K562 treated with DMSO at 1 percent for 12 hours (cell line): ENCODE data around the gene DRICH1. TPM values are rescaled to one million over a fixed set of nuclear protein-coding genes. Genes with fewer than 3 reads are reported as not detected.

Experiments
- total RNA-seq: library from RNA; unstranded; fragments of 300-600 nt; gene quantifications from 2 replicates; pipeline ENCODE4 v1.2.3, GENCODE V29; 2022; ENCODE audit not compliant: insufficient read depth

The DRICH1 gene, protein sequence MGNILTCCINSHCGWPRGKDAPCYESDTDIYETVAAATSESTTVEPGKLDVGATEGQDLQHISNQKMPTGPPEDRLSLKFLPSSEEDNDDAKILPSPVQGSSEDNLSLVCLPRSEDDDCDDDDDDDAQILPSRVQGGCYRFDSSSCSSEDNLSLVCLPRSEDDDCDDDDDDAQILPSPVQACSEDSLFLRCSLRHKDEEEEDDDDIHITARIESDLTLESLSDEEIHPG
- not detected in 2 replicates for total RNA-seq

DNA sequence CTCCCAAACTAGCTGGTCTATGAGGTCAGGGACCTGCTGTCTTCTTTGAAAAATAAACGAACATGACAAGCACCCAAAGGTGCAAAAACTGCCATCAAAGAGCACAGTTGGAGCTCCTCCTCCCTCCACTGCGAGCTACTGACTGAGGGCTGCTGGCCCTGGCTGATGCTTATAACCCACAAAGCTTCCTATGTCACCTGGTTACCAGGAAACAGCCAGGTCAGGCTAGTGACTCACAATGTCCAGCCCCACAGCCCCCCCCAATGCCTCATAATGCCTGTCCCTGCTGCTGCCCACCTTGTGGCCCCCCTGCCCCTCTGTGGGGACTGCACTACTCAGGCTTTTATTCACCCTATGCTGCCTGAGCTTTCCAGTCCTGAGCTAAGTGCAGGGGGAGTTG lies at the start of gene DRICH1:
Gene DRICH1, minus strand, starts transcription at position 144 of the 400 bp plus-strand sequence. CDS start 298 bp downstream, outside the sequence.

DNA sequence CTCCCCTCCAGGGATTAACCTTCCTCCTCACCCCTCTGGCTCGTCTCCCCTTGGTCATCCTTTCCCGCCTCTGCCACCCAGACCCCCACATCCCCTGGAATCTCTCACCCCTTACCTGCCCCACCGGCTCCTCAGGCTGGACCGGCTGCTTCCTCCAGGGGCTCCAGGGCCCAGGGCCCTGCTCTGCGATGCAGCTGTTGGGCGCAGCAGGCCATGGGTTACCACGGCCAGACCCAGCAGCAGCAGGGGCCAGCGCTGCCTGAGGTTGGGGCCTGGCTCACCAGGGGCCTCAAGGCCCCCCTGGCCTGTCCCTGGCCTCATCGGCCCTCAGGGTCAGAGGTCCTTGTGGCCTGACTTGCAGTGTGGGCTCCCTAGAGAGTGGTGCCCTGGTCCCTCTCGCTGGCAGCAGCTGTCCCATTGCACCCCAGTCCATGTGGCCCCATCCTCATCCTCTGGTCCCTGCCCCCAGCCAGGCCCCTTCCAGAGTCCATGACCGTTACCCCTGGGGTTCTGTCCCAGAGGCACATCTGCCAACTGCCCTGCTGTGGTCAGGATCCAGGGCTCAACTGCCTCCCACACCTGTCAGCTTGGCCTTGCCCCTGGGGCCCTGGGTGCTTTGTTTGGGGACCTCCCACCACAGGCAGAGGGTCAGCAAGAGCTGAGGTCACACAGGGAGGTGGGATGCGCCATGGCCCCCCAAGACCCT lies 52.1 kb downstream of the DRICH1 start, which contains the start of gene IGLL1:
Gene IGLL1, minus strand, starts transcription at position 421 of the 706 bp plus-strand sequence. Its CDS starts 100 bp downstream, at position 321.

Other genes starting within 250 kb of the DRICH1 start
- gene IGLL1, start 52.0 kb downstream of the DRICH1 start, total RNA-seq = not detected in 2 replicates
- not detected in 2 replicates for gene RGL4, start 58.7 kb upstream of the DRICH1 start, total RNA-seq
- gene ZNF70, start 118.8 kb upstream of the DRICH1 start, total RNA-seq = 0.59 and 1.9 TPM in 2 replicates
- not detected in 2 replicates for gene VPREB3, start 122.1 kb upstream of the DRICH1 start, total RNA-seq
- not detected in 2 replicates for gene C22orf15, start 130.7 kb upstream of the DRICH1 start, total RNA-seq
- gene CHCHD10, start 135.7 kb upstream of the DRICH1 start, total RNA-seq = 110 and 118 TPM in 2 replicates
- gene MMP11, start 140.5 kb upstream of the DRICH1 start, total RNA-seq = 0.96 and 2.1 TPM in 2 replicates
- 92.3 and 98.6 TPM in 2 replicates for gene SMARCB1, start 154.6 kb upstream of the DRICH1 start, total RNA-seq
- 2.2 and 4.6 TPM in 2 replicates for gene DERL3, start 206.7 kb upstream of the DRICH1 start, total RNA-seq
- gene SLC2A11, start 225.6 kb upstream of the DRICH1 start, total RNA-seq = 2.6 and 4.8 TPM in 2 replicates